PC-3 (cell line): ENCODE measurements around the gene MPP2. TPM values are rescaled to one million over a fixed set of nuclear protein-coding genes. Genes with fewer than 3 reads are reported as not detected.

Experiments
- ATAC-seq: fragments of 200-7000 bp; cut with Tn5 transposase; 2 replicates; pipeline ENCODE4 v1.9.1; 2020; ENCODE audit warnings: mild to moderate bottlenecking, moderate library complexity
- BruUV-seq: library from RNA; stranded (reverse); fragments of 400-500 nt; replicated peaks from 2 replicates; lab custom pipeline; 2021; lab: Mats Ljungman, UMichigan
- CTCF ChIA-PET: fragments of 300-600 bp; sonication (Branson Sonifier 250); formaldehyde crosslinking; loops from one replicate; lab custom pipeline; 2022; ENCODE audit warnings: antibody characterized with exemption; lab: Charles Lee
- POLR2A ChIA-PET: fragments of 300-600 bp; sonication (Branson Sonifier 250); formaldehyde crosslinking; loops from one replicate; lab custom pipeline; 2022; ENCODE audit warnings: antibody characterized with exemption; ENCODE audit not compliant: unreplicated experiment; lab: Charles Lee
- DNase-seq: peaks from one replicate; pipeline ENCODE4 v3.0.0-alpha.2; 2015
- H2AFZ ChIP-seq: fragments of 300-600 bp; sonication (generic); 2 replicates; pipeline ENCODE4 v1.6.0; 2016; ENCODE audit warnings: antibody characterized with exemption, low read length
- H3F3A ChIP-seq: fragments of 300-600 bp; sonication (generic); one replicate; pipeline ENCODE4 v1.6.0; 2017; ENCODE audit warnings: antibody characterized with exemption, low read length, control low read depth, mild to moderate bottlenecking; ENCODE audit not compliant: unreplicated experiment
- H3K27ac ChIP-seq: fragments of 300-600 bp; sonication (generic); 2 replicates; pipeline ENCODE4 v1.5.1; 2016; ENCODE audit warnings: mild to moderate bottlenecking, low read length
- H3K27me3 ChIP-seq: fragments of 300-600 bp; sonication (generic); 2 replicates; pipeline ENCODE4 v1.6.1; 2016; ENCODE audit warnings: low read length, mixed read lengths
- H3K36me3 ChIP-seq: fragments of 300-600 bp; sonication (generic); 2 replicates; pipeline ENCODE4 v1.6.1; 2016; ENCODE audit warnings: low read depth, mixed run types, low read length, mixed read lengths
- H3K4me1 ChIP-seq: fragments of 300-600 bp; sonication (generic); 2 replicates; pipeline ENCODE4 v1.5.1; 2016; ENCODE audit warnings: low read length; ENCODE audit not compliant: insufficient read depth
- H3K4me2 ChIP-seq: fragments of 300-600 bp; sonication (generic); 2 replicates; pipeline ENCODE4 v1.6.0; 2016; ENCODE audit warnings: low read length
- H3K4me3 ChIP-seq: fragments of 300-600 bp; sonication (generic); 2 replicates; pipeline ENCODE4 v1.5.1; 2016; ENCODE audit warnings: mild to moderate bottlenecking, low read length, mixed read lengths
- H3K79me2 ChIP-seq: fragments of 300-600 bp; sonication (generic); 2 replicates; pipeline ENCODE4 v1.6.1; 2017; ENCODE audit warnings: low read length, mixed read lengths
- H3K9ac ChIP-seq: fragments of 300-600 bp; sonication (generic); 2 replicates; pipeline ENCODE4 v1.6.0; 2016; ENCODE audit warnings: mild to moderate bottlenecking, low read length
- H3K9me2 ChIP-seq: fragments of 300-600 bp; sonication (generic); replicated peaks from 2 replicates; pipeline ENCODE4 v1.6.1; 2016; ENCODE audit warnings: mixed run types, low read length, mixed read lengths
- H3K9me3 ChIP-seq: fragments of 300-600 bp; sonication (generic); 2 replicates; pipeline ENCODE4 v1.6.1; 2016; ENCODE audit warnings: low read length, mixed read lengths
- H4K20me1 ChIP-seq: fragments of 300-600 bp; sonication (generic); 2 replicates; pipeline ENCODE4 v1.6.1; 2016; ENCODE audit warnings: low read length, mixed read lengths
- CTCF ChIP-seq: fragments of 300-600 bp; sonication (generic); conservative IDR thresholded peaks from 2 replicates; pipeline ENCODE4 v1.5.1; 2017; ENCODE audit warnings: antibody characterized with exemption, low read depth, mild to moderate bottlenecking, low read length
- EZH2 ChIP-seq: fragments of 300-600 bp; sonication (generic); IDR thresholded peaks from one replicate; pipeline ENCODE4 v1.6.1; 2017; ENCODE audit warnings: antibody characterized with exemption, mild to moderate bottlenecking, low read length; ENCODE audit not compliant: unreplicated experiment
- EZH2phosphoT487 ChIP-seq: fragments of 300-600 bp; sonication (generic); IDR thresholded peaks from 2 replicates; pipeline ENCODE4 v1.6.1; 2018; ENCODE audit warnings: mild to moderate bottlenecking, antibody characterized with exemption, low read length, borderline replicate concordance
- intact Hi-C: fragments of 100-400 bp; cut with micrococcal nuclease; formaldehyde crosslinking; loops from 2 replicates; pipeline ENCODE4 v1.9.0; 2023
- total RNA-seq: library from RNA; depleted of rRNA; stranded (reverse); fragments of >200 nt; gene quantifications from 2 replicates; pipeline ENCODE4 v1.2.3, GENCODE V29; 2014

The MPP2 gene
- total RNA-seq, 1 experiment from 2014 or later: 8.2 TPM

- ChIA-PET CTCF (no interaction called here), POLR2A (no interaction called here)
- no peaks in the 10 kb centered on the region for H3F3A ChIP-seq
- no peaks in the 10 kb centered on the region for H3K36me3 ChIP-seq
- H3K4me1 ChIP-seq: no peaks in the 10 kb centered on the region
- no peak overlapping the region for H3K9ac ChIP-seq
- H2AFZ ChIP-seq: no peak overlapping the region
- H4K20me1 ChIP-seq: no peaks in the 10 kb centered on the region
- H3K9me3 ChIP-seq: no peaks in the 10 kb centered on the region
- peaks cover 55% of the 10 kb centered on the region for H3K27me3 ChIP-seq
- H3K79me2 ChIP-seq: no peaks in the 10 kb centered on the region
- DNase-seq: no peak
- no TSS peak for BruUV-seq
- H3K27ac ChIP-seq: no peak overlapping the region
- H3K9me2 ChIP-seq: no peaks in the 10 kb centered on the region
- no peak overlapping the region for H3K4me2 ChIP-seq
- no peak for ATAC-seq
- TF ChIP-seq EZH2: no peak
- no peak for TF ChIP-seq CTCF
- no peak for TF ChIP-seq EZH2phosphoT487
- H3K4me3 ChIP-seq: no peak overlapping the region
- intact Hi-C loops: no loop called here
Measured at GRCh38 chr17:43864161-43864984, 43.0 kb downstream of the MPP2 start.

- Histone ChIP-seq H3K4me1 (no peaks in the 10 kb centered on the region), H2AFZ (no peak overlapping the region), H3K27me3 (peaks cover 61% of the 10 kb centered on the region), H3K4me2 (no peak overlapping the region), H3K27ac (no peak overlapping the region), H3F3A (no peaks in the 10 kb centered on the region), H3K9me3 (no peaks in the 10 kb centered on the region), H3K9ac (no peak overlapping the region), H3K4me3 (no peak overlapping the region), H4K20me1 (no peaks in the 10 kb centered on the region), H3K79me2 (no peaks in the 10 kb centered on the region), H3K9me2 (no peaks in the 10 kb centered on the region), H3K36me3 (no peaks in the 10 kb centered on the region)
- ATAC-seq: no peak
- no TSS peak for BruUV-seq
- intact Hi-C loops: no loop called here
- ChIA-PET CTCF (no interaction called here), POLR2A (no interaction called here)
- TF ChIP-seq EZH2phosphoT487 (no peak), EZH2 (no peak), CTCF (no peak)
- no peak for DNase-seq
Measured at GRCh38 chr17:43861960-43862359, 45.4 kb downstream of the MPP2 start.
